ENCODE data around the gene PLEKHH1.

PLEKHH1 gene

GRCh38 chr14:67630186-67630585, 97.1 kb downstream of the PLEKHH1 start:
- no peak for DNase-seq (ENCODE audit: low read depth)

- DNase-seq (ENCODE audit: low read depth): no peak
Observed at GRCh38 chr14:67630938-67631337, 97.8 kb downstream of the PLEKHH1 start.

- no peak for DNase-seq (ENCODE audit: low read depth)
Observed at GRCh38 chr14:67633451-67634147, 100.5 kb downstream of the PLEKHH1 start.

- DNase-seq (ENCODE audit: low read depth): no peak
Observed at GRCh38 chr14:67636361-67636919, 103.3 kb downstream of the PLEKHH1 start.

- no peak for DNase-seq (ENCODE audit: low read depth)
Observed at GRCh38 chr14:67638642-67639041, 105.6 kb downstream of the PLEKHH1 start.

All from CMK (cell line).